Measurements from ENCODE around the gene PPP3CA. TPM values are rescaled to one million over a fixed set of nuclear protein-coding genes. Genes with fewer than 3 reads are reported as not detected.

PPP3CA gene
- total RNA-seq, 1 experiment from 2014 or later = 133 TPM

DNA sequence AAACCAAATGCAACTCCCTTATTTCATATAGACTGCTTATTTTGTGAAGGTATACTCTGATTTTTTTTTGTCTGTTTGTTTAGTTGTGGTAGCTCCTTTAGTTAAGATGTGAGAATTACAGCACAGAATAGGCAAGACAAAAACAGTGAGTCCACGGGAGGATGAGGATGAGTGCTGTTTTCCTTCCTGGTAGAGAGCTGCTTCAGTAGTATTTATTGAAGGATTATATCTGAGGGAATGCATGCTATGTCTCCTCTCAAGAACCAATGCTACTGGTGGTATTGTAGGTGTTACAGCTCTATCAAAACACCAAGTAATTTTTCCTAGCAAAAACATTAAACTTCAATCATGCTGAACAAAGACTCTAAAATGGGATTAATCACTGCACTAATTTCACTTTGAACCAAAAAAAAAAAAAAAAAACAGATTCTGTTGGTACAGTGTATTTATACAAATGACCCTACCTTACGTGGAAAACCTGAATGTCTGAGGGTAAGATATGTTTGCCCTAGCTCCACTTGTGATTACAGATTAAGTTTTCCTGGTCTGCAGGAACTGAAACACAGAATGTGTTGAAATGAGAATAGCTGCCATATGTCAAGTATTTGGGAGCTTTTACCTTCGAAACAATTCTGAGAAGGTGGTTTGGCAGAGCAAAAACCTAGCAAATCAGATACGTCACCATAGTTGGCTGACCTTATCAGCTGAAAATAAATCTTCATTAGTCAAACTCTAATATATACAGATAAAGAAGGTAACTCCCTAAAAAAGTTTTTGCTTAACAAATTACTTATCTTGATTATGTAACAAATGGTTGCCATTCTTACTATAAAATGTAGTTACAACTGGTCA lies 40.3 kb downstream of the PPP3CA start:
- TF ChIP-seq, protein P1, sequence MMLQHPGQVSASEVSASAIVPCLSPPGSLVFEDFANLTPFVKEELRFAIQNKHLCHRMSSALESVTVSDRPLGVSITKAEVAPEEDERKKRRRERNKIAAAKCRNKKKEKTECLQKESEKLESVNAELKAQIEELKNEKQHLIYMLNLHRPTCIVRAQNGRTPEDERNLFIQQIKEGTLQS (IDR thresholded peaks at IDR 0.05) = no peak
- TF ChIP-seq ELF1 (IDR thresholded peaks at IDR 0.05; ENCODE audit: borderline replicate concordance, low read depth) (no peak), RAD21 (IDR thresholded peaks at IDR 0.05; ENCODE audit: low read depth) (no peak)
- ChIA-PET POLR2A (interaction anchor here (1.2 to 1.7 kb wide), 2 partner anchors 20 to 41 kb away, joined by 3 to 4 read pairs; partner anchors contain the start of gene PPP3CA), RAD21 (ENCODE audit: low non-redundant PET in 1 of 2, low total read pairs in 2 of 2, uncharacterized antibody in 2 of 2, unreplicated experiment in 2 of 2) (interaction anchor here in 1 of 2 experiments (0.6 kb wide), 1 partner anchor 751 kb away, joined by 4 read pairs; no protein-coding TSS in a partner anchor), CTCF (no interaction called here)
- Histone ChIP-seq H3K4me1 (ENCODE audit: control insufficient read depth in 1 of 2, insufficient read depth in 2 of 2, low read length in 2 of 2) (peaks cover 33 to 37% of the 10 kb centered on the region in 2 experiments; a peak in 3 of 4 replicates), H4K20me1 (ENCODE audit: insufficient read depth) (no peaks in the 10 kb centered on the region), H3K9me2 (ENCODE audit: insufficient read depth) (no peaks in the 10 kb centered on the region), H3K27me3 (ENCODE audit: insufficient read depth, low read length) (no peaks in the 10 kb centered on the region), H3K27ac (ENCODE audit: low read depth, low read length) (peak overlapping the region; percentile 21; the same call in 1 of the 2 replicates), H3K9me3 (ENCODE audit: control insufficient read depth in 1 of 2, insufficient read depth in 1 of 2, low read depth in 1 of 2, low read length in 2 of 2) (no peaks in the 10 kb centered on the region), H3K9ac (ENCODE audit: low read length) (no peak overlapping the region), H3K4me3 (replicated peaks in 1 of 2; ENCODE audit: low read depth in 1 of 2, low read length in 2 of 2) (no peak overlapping the region), H2AFZ (ENCODE audit: low read depth, low read length, poor library complexity, severe bottlenecking) (no peak overlapping the region), H3K4me2 (ENCODE audit: low read length) (no peak overlapping the region), H3K36me3 (ENCODE audit: control insufficient read depth in 1 of 2, insufficient read depth in 2 of 2, low read length in 2 of 2) (no peaks in the 10 kb centered on the region), H3K79me2 (ENCODE audit: insufficient read depth, low read length) (peaks cover 97% of the 10 kb centered on the region)
- no peak for DNase-seq (ENCODE audit: low read depth, low spot score)
- intact Hi-C loops (cut with micrococcal nuclease) = no loop called here
- BruUV-seq (replicated peaks) = TSS peak; percentile 20
- ATAC-seq = no peak

DNA sequence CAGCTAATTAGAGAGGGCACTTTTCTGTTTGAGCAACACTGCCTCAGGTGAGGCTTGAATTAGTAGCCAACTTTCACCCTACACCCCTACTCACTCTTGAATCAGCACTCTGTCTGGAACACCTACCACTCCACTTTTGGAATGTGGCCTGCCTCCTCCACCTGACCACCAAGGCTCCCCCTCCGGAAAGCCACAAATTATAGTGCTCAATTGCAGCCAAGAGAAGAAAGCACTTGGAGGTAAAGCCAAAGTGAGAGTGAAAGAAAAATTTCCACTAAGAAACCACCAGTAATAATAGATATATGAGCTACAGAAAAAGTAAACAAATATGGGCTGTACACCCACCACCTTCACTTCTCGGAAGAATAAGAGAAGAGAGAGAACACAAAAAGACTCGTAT lies 41.1 kb downstream of the PPP3CA start:
- H3K4me2 ChIP-seq (ENCODE audit: low read length) = no peak overlapping the region
- H3K9me2 ChIP-seq (ENCODE audit: insufficient read depth) = no peaks in the 10 kb centered on the region
- ChIA-PET POLR2A (interaction anchor here (1.2 to 1.7 kb wide), 2 partner anchors 21 to 42 kb away, joined by 3 to 4 read pairs; partner anchors contain the start of gene PPP3CA), CTCF (no interaction called here), RAD21 (ENCODE audit: low non-redundant PET in 1 of 2, low total read pairs in 2 of 2, uncharacterized antibody in 2 of 2, unreplicated experiment in 2 of 2) (no interaction called here)
- DNase-seq (ENCODE audit: low read depth, low spot score) = no peak
- no peaks in the 10 kb centered on the region for H3K27me3 ChIP-seq (ENCODE audit: insufficient read depth, low read length)
- no peak overlapping the region for H3K9ac ChIP-seq (ENCODE audit: low read length)
- H3K4me1 ChIP-seq (ENCODE audit: control insufficient read depth in 1 of 2, insufficient read depth in 2 of 2, low read length in 2 of 2) = peaks cover 33 to 37% of the 10 kb centered on the region in 2 experiments; a peak in 3 of 4 replicates
- H3K27ac ChIP-seq (ENCODE audit: low read depth, low read length) = peak overlapping the region; percentile 23; the same call in 1 of the 2 replicates
- TF ChIP-seq TCF7L2 (IDR thresholded peaks at IDR 0.05; ENCODE audit: borderline replicate concordance, extremely low read depth, insufficient read depth, insufficient read length) (no peak), ZFX (IDR thresholded peaks at IDR 0.05) (no peak), CTCF (IDR thresholded peaks at IDR 0.05 in 2 of 3, conservative IDR thresholded peaks at IDR 0.05 in 1 of 3; ENCODE audit: borderline replicate concordance in 1 of 3, insufficient read depth in 1 of 3, low read depth in 2 of 3, low read length in 2 of 3) (no peak), EZH2 (IDR thresholded peaks at IDR 0.05) (no peak), SIN3A (IDR thresholded peaks at IDR 0.05; ENCODE audit: low read depth) (no peak), SP1 (IDR thresholded peaks at IDR 0.05; ENCODE audit: low read depth) (no peak), RAD21 (IDR thresholded peaks at IDR 0.05; ENCODE audit: low read depth) (no peak)
- TF ChIP-seq, protein P2, sequence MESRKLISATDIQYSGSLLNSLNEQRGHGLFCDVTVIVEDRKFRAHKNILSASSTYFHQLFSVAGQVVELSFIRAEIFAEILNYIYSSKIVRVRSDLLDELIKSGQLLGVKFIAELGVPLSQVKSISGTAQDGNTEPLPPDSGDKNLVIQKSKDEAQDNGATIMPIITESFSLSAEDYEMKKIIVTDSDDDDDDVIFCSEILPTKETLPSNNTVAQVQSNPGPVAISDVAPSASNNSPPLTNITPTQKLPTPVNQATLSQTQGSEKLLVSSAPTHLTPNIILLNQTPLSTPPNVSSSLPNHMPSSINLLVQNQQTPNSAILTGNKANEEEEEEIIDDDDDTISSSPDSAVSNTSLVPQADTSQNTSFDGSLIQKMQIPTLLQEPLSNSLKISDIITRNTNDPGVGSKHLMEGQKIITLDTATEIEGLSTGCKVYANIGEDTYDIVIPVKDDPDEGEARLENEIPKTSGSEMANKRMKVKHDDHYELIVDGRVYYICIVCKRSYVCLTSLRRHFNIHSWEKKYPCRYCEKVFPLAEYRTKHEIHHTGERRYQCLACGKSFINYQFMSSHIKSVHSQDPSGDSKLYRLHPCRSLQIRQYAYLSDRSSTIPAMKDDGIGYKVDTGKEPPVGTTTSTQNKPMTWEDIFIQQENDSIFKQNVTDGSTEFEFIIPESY (IDR thresholded peaks at IDR 0.05; ENCODE audit: extremely low read depth, insufficient replicate concordance, low read length) = no peak
- no peak overlapping the region for H3K4me3 ChIP-seq (replicated peaks in 1 of 2; ENCODE audit: low read depth in 1 of 2, low read length in 2 of 2)
- peak; percentile 38; the same call in 1 of the 2 replicates for ATAC-seq
- intact Hi-C loops (cut with micrococcal nuclease) = no loop called here
- H3K36me3 ChIP-seq (ENCODE audit: control insufficient read depth in 1 of 2, insufficient read depth in 2 of 2, low read length in 2 of 2) = no peaks in the 10 kb centered on the region
- no peaks in the 10 kb centered on the region for H4K20me1 ChIP-seq (ENCODE audit: insufficient read depth)
- no peak overlapping the region for H2AFZ ChIP-seq (ENCODE audit: low read depth, low read length, poor library complexity, severe bottlenecking)
- no TSS peak for BruUV-seq (replicated peaks)
- H3K79me2 ChIP-seq (ENCODE audit: insufficient read depth, low read length) = peaks cover 93% of the 10 kb centered on the region
- no peaks in the 10 kb centered on the region for H3K9me3 ChIP-seq (ENCODE audit: control insufficient read depth in 1 of 2, insufficient read depth in 1 of 2, low read depth in 1 of 2, low read length in 2 of 2)

Measured in HCT116 (cell line).